ENCODE results near the gene IL3.

DNA sequence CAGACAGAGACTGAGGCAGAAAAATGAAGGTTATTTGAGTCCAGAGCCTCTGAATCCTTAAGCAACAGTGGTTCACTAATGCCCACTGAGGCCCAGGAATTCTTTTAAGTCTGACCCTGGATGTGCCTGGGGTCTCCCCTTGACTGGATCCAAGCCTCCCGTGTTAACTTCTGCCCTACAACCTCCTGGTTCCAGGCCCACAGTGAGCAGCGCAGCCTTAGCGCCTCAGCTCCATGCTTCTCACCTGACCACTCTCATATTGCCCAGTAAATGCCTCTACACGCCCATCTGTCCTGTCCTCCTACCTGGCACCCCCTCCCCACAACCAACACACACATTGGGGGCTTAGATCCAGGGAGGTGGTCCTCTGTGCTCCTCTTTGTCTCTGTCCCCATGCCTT lies 6.4 kb downstream of the IL3 start:
- TF ChIP-seq CTCF (conservative IDR thresholded peaks at IDR 0.05; ENCODE audit: low read length) (no peak), EZH2phosphoT487 (IDR thresholded peaks at IDR 0.05; ENCODE audit: borderline replicate concordance) (no peak)

All from Loucy (cell line).